Mesendoderm (in vitro differentiated cells): ENCODE data around the gene TAS2R39.
"Not testable (repeated sequence)": the region's sequence is repeated elsewhere in the genome, so short reads cannot be mapped to it uniquely, and the experiment has no call there.

Experiments
- DNase-seq: peaks from one replicate; pipeline ENCODE4 v3.0.0; 2013
- H2AK5ac ChIP-seq: 2 replicates; pipeline ENCODE4 v1.6.1; 2013; ENCODE audit warnings: low read length, inconsistent platforms
- H2BK120ac ChIP-seq: 2 replicates; pipeline ENCODE4 v1.6.1; 2013; ENCODE audit warnings: low read depth, mild to moderate bottlenecking, low read length, moderate library complexity, mixed read lengths
- H2BK15ac ChIP-seq: replicated peaks from 2 replicates; pipeline ENCODE4 v1.6.1; 2013; ENCODE audit warnings: low read depth, mild to moderate bottlenecking, moderate library complexity
- H2BK5ac ChIP-seq: 2 replicates; pipeline ENCODE4 v1.6.1; 2013; ENCODE audit warnings: low read length, inconsistent platforms
- H3K18ac ChIP-seq: 2 replicates; pipeline ENCODE4 v1.6.1; 2013; ENCODE audit warnings: mild to moderate bottlenecking, low read length, mixed read lengths
- H3K23ac ChIP-seq: one replicate; pipeline ENCODE4 v1.6.1; 2013; ENCODE audit warnings: low read length
- H3K27ac ChIP-seq: 2 replicates; pipeline ENCODE4 v1.5.1; 2013; ENCODE audit warnings: low read depth, mild to moderate bottlenecking, inconsistent platforms, low read length, moderate library complexity
- H3K27me3 ChIP-seq: 2 replicates; pipeline ENCODE4 v1.6.1; 2013; ENCODE audit warnings: low read length, control low read depth, mild to moderate bottlenecking, inconsistent platforms; ENCODE audit not compliant: insufficient read depth, poor library complexity
- H3K36me3 ChIP-seq: 2 replicates; pipeline ENCODE4 v1.6.1; 2013; ENCODE audit warnings: low read length, inconsistent platforms; ENCODE audit not compliant: control insufficient read depth, insufficient read depth
- H3K4ac ChIP-seq: one replicate; pipeline ENCODE4 v1.6.1; 2013; ENCODE audit warnings: low read depth, mild to moderate bottlenecking, low read length, moderate library complexity
- H3K4me1 ChIP-seq: 2 replicates; pipeline ENCODE4 v1.6.1; 2013; ENCODE audit warnings: low read depth, low read length, inconsistent platforms; ENCODE audit not compliant: control insufficient read depth
- H3K4me2 ChIP-seq: 2 replicates; pipeline ENCODE4 v1.6.1; 2013; ENCODE audit warnings: low read length
- H3K4me3 ChIP-seq: 2 replicates; pipeline ENCODE4 v1.5.1; 2013; ENCODE audit warnings: mild to moderate bottlenecking, low read length
- H3K56ac ChIP-seq: one replicate; pipeline ENCODE4 v1.6.1; 2013; ENCODE audit warnings: low read length
- H3K79me1 ChIP-seq: 2 replicates; pipeline ENCODE4 v1.6.1; 2013; ENCODE audit warnings: low read length, inconsistent platforms
- H3K79me2 ChIP-seq: 2 replicates; pipeline ENCODE4 v1.6.1; 2013; ENCODE audit warnings: mild to moderate bottlenecking, low read length; ENCODE audit not compliant: control insufficient read depth, insufficient read depth
- H3K9ac ChIP-seq: 2 replicates; pipeline ENCODE4 v1.6.1; 2013; ENCODE audit warnings: low read length, inconsistent platforms
- H4K5ac ChIP-seq: one replicate; pipeline ENCODE4 v1.6.1; 2013; ENCODE audit warnings: low read length
- H4K8ac ChIP-seq: one replicate; pipeline ENCODE4 v1.6.1; 2013; ENCODE audit warnings: low read depth, mild to moderate bottlenecking, control low read depth, low read length, moderate library complexity
- WGBS: extraction: QIAGEN DNeasy Blood & Tissue Kit; methylation state at CpG from one replicate; pipeline ENCODE4 v1.1.7; 2013; ENCODE audit warnings: low lambda C conversion rate, missing lambda C conversion rate; ENCODE audit not compliant: insufficient coverage; ENCODE audit errors: extremely low coverage; 5-methylcytosine and 5-hydroxymethylcytosine counted together

TAS2R39 gene

DNA sequence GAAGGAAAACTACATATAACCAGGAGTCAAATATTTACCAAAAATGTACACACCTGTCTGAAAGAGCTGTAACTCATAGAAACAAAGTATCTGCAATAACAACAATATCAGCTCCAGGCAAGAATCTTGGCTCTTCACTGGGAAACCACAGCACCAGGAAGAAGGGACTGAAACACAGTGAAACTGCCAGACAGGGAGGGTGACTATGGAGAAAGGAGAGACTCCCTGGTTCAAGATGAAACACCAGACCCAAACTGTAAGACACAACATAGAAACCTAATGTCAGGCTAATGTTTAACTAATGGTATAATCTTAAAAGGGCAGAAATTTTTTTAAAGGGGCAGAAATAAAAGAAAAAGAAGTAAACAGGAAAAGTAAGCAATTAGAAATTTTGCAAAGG, 11.5 kb upstream of the TAS2R39 start:
- no peak for DNase-seq
- no peak overlapping the region for H4K8ac ChIP-seq
- H3K4me1 ChIP-seq: no peaks in the 10 kb centered on the region
- H3K4me2 ChIP-seq: no peak overlapping the region
- H3K27me3 ChIP-seq: no peaks in the 10 kb centered on the region
- no peak overlapping the region for H3K27ac ChIP-seq
- no peaks in the 10 kb centered on the region for H3K36me3 ChIP-seq
- no peak overlapping the region for H3K4ac ChIP-seq
- no peak overlapping the region for H2BK15ac ChIP-seq
- no peaks in the 10 kb centered on the region for H3K79me1 ChIP-seq
- H4K5ac ChIP-seq: no peak overlapping the region
- no peak overlapping the region for H3K56ac ChIP-seq
- H3K9ac ChIP-seq: no peak overlapping the region
- no peak overlapping the region for H2BK5ac ChIP-seq
- H2BK120ac ChIP-seq: no peak overlapping the region
- no peaks in the 10 kb centered on the region for H3K79me2 ChIP-seq
- no peak overlapping the region for H3K18ac ChIP-seq
- H3K4me3 ChIP-seq: no peak overlapping the region
- H3K23ac ChIP-seq: no peak overlapping the region
- no peak overlapping the region for H2AK5ac ChIP-seq

GRCh38 chr7:143172354-143172753, 10.9 kb upstream of the TAS2R39 start:
- no CpG with 5 or more reads among the region's 4 CpGs for WGBS
- Histone ChIP-seq H2BK120ac (no peak overlapping the region), H3K4ac (no peak overlapping the region), H3K23ac (no peak overlapping the region), H3K27me3 (no peaks in the 10 kb centered on the region), H3K36me3 (no peaks in the 10 kb centered on the region), H3K9ac (no peak overlapping the region), H4K8ac (no peak overlapping the region), H2AK5ac (no peak overlapping the region), H3K56ac (no peak overlapping the region), H3K4me1 (no peaks in the 10 kb centered on the region), H3K79me1 (no peaks in the 10 kb centered on the region), H3K27ac (no peak overlapping the region), H3K18ac (no peak overlapping the region), H3K4me2 (no peak overlapping the region), H3K4me3 (no peak overlapping the region), H2BK15ac (no peak overlapping the region), H2BK5ac (no peak overlapping the region), H3K79me2 (no peaks in the 10 kb centered on the region), H4K5ac (no peak overlapping the region)
- DNase-seq: no peak

DNA sequence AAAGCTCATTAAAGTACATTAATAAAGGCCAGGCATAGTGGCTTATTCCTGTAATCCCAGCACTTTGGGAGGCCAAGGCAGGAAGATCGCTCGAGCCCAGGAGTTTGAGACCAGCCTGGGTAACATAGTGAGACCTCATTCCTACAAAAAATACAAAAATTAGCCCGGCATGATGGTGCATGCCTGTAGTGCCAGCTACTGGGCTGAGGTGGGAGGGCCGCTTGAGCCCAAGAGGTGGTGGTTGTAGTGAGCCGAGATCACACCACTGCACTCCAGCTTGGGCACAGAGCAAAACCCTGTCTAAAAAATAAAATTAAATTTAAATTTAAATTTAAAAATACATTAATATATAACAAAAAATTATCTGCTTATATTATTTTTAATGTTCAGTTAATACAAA, 7.1 kb upstream of the TAS2R39 start:
- H3K56ac ChIP-seq: no peak overlapping the region
- no peak overlapping the region for H3K4me3 ChIP-seq
- H2AK5ac ChIP-seq: no peak overlapping the region
- no peak overlapping the region for H3K4ac ChIP-seq
- WGBS: no CpG with 5 or more reads among the region's 5 CpGs
- no peak overlapping the region for H3K27ac ChIP-seq
- no peak overlapping the region for H2BK5ac ChIP-seq
- no peak overlapping the region for H3K18ac ChIP-seq
- H3K9ac ChIP-seq: no peak overlapping the region
- no peak overlapping the region for H3K4me2 ChIP-seq
- no peaks in the 10 kb centered on the region for H3K27me3 ChIP-seq
- no peaks in the 10 kb centered on the region for H3K4me1 ChIP-seq
- H4K5ac ChIP-seq: no peak overlapping the region
- no peak overlapping the region for H2BK15ac ChIP-seq
- DNase-seq: no peak
- H3K79me1 ChIP-seq: no peaks in the 10 kb centered on the region
- H3K36me3 ChIP-seq: no peaks in the 10 kb centered on the region
- H3K79me2 ChIP-seq: no peaks in the 10 kb centered on the region
- no peak overlapping the region for H2BK120ac ChIP-seq
- H4K8ac ChIP-seq: no peak overlapping the region
- H3K23ac ChIP-seq: no peak overlapping the region

GRCh38 chr7:143177374-143178119, 5.7 kb upstream of the TAS2R39 start:
- H3K4me3 ChIP-seq: no peak overlapping the region
- no peak overlapping the region for H2BK15ac ChIP-seq
- no peak overlapping the region for H3K4ac ChIP-seq
- no peaks in the 10 kb centered on the region for H3K4me1 ChIP-seq
- H4K8ac ChIP-seq: no peak overlapping the region
- no peak overlapping the region for H3K4me2 ChIP-seq
- no peak overlapping the region for H2BK5ac ChIP-seq
- H2AK5ac ChIP-seq: no peak overlapping the region
- H3K79me1 ChIP-seq: no peaks in the 10 kb centered on the region
- no peak overlapping the region for H3K23ac ChIP-seq
- no peaks in the 10 kb centered on the region for H3K27me3 ChIP-seq
- no peak overlapping the region for H2BK120ac ChIP-seq
- no CpG with 5 or more reads among the region's 2 CpGs for WGBS
- H3K56ac ChIP-seq: no peak overlapping the region
- H3K36me3 ChIP-seq: no peaks in the 10 kb centered on the region
- no peak overlapping the region for H4K5ac ChIP-seq
- H3K79me2 ChIP-seq: no peaks in the 10 kb centered on the region
- peak; percentile 10 for DNase-seq
- no peak overlapping the region for H3K9ac ChIP-seq
- H3K27ac ChIP-seq: no peak overlapping the region
- no peak overlapping the region for H3K18ac ChIP-seq

GRCh38 chr7:143180771-143181170, 2.4 kb upstream of the TAS2R39 start:
- not testable (repeated sequence) for H4K5ac ChIP-seq, H2AK5ac ChIP-seq, H3K4me3 ChIP-seq, H3K4me2 ChIP-seq, H2BK120ac ChIP-seq, H3K79me1 ChIP-seq, H3K56ac ChIP-seq, H4K8ac ChIP-seq, H2BK15ac ChIP-seq, DNase-seq, H3K27ac ChIP-seq, H3K18ac ChIP-seq, H3K23ac ChIP-seq, H3K27me3 ChIP-seq, H3K4me1 ChIP-seq, H3K4ac ChIP-seq, H3K9ac ChIP-seq, H3K36me3 ChIP-seq, H3K79me2 ChIP-seq, H2BK5ac ChIP-seq
- WGBS: no CpG with 5 or more reads among the region's 4 CpGs

DNA sequence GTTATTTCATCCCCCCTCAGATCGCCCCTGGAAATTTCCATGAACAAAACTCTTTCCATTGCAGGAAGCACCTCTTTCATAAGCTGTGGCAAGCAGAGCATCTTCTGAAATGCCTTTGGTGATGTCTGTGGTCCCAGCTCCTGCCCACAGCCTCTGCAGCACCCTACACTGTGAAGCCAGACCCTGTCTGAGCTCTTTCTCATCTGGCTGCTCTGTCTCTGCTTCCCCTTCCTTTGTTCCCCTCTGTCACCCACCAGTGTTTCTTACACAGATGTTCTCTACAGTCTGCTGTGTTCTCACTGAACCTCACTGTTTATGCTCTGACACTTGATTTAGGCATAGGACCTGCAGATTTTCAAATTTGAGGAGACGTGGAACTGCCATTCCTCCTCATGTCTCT, 1.9 kb upstream of the TAS2R39 start:
- Histone ChIP-seq H4K8ac (no peak overlapping the region), H3K4ac (no peak overlapping the region), H3K9ac (no peak overlapping the region), H3K79me1 (no peaks in the 10 kb centered on the region), H2BK15ac (no peak overlapping the region), H3K23ac (no peak overlapping the region), H2AK5ac (no peak overlapping the region), H2BK120ac (no peak overlapping the region), H3K27me3 (no peaks in the 10 kb centered on the region), H3K18ac (no peak overlapping the region), H3K27ac (no peak overlapping the region), H3K36me3 (no peaks in the 10 kb centered on the region), H3K4me2 (no peak overlapping the region), H3K79me2 (no peaks in the 10 kb centered on the region), H3K4me3 (no peak overlapping the region), H3K56ac (no peak overlapping the region), H2BK5ac (no peak overlapping the region), H4K5ac (no peak overlapping the region), H3K4me1 (no peaks in the 10 kb centered on the region)
- no CpG with 5 or more reads among the region's 2 CpGs for WGBS
- no peak for DNase-seq
